NT2/D1 (cell line): ENCODE results near the gene SCRN2.

Experiments used
- SUZ12 ChIP-seq: IDR thresholded peaks from 2 replicates; pipeline ENCODE4 v1.6.1; 2011; ENCODE audit not compliant: insufficient read length, insufficient read depth; ENCODE audit errors: extremely low read depth
- ZNF274 ChIP-seq: IDR thresholded peaks from 2 replicates; pipeline ENCODE4 v1.6.1; 2011; ENCODE audit warnings: mild to moderate bottlenecking, low read depth, low read length

DNA sequence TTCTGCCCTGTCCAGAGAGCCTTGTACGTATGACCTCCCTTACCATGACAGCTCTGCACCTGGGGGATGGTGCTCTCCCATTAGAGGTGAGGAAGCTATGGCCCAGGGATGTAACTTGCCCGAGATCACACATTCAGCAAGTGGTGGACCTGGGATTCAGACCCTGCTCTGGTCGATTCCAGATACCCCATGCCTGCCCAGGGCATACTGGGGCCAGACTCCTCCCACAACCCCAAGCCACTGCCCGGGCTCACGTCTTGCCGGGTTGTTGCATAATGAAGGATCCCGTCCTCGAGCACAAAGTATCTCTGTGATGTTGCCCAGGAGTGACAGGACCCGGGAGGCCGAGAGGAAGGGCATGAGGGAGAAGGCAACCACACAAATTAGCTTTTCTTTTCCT lies 21.6 kb downstream of the SCRN2 start:
- no peak for TF ChIP-seq ZNF274
- TF ChIP-seq SUZ12, result no peak
